Measurements from ENCODE around the gene MAEA. TPM values are rescaled to one million over a fixed set of nuclear protein-coding genes. Genes with fewer than 3 reads are reported as not detected.
"Not testable (repeated sequence)": the region's sequence is repeated elsewhere in the genome, so short reads cannot be mapped to it uniquely, and the experiment has no call there.

Gene MAEA
- total RNA-seq, 2 donors from 2014 or later, result 61.4 to 62.8 TPM

DNA sequence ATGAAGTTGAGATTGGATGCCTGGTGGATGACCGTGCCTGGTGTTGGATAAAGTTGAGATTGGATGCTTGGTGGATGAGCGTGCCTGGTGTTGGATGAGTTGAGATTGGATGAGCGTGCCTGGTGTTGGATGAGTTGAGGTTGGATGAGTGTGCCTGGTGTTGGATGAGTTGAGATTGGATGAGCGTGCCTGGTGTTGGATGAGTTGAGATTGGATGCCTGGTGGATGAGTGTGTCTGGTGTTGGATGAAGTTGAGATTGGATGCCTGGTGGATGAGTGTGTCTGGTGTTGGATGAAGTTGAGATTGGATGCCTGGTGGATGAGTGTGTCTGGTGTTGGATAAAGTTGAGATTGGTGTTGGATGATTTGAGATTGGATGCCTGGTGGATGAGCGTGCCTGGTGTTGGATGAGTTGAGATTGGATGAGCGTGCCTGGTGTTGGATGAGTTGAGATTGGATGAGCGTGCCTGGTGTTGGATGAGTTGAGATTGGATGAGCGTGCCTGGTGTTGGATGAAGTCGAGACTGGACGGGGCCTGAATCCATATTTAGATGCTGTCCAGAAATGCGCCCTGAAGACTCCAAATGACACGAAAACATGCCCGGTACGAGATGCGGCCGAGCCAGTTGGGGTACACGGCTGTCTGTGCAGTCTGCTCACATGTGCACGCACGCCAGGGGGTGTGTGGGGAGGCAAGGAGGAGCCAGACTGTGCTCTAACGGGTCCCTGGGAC lies 34.9 kb downstream of the MAEA start:
- not testable (repeated sequence) for H3K27ac Mint-ChIP-seq; H3K9me3 Mint-ChIP-seq; ATAC-seq (replicated peaks); H3K4me1 Mint-ChIP-seq; H3K27me3 Mint-ChIP-seq; H3K4me3 Mint-ChIP-seq
- peaks cover 45% of the 10 kb centered on the region for H3K36me3 Mint-ChIP-seq (ENCODE audit: low read depth)

DNA sequence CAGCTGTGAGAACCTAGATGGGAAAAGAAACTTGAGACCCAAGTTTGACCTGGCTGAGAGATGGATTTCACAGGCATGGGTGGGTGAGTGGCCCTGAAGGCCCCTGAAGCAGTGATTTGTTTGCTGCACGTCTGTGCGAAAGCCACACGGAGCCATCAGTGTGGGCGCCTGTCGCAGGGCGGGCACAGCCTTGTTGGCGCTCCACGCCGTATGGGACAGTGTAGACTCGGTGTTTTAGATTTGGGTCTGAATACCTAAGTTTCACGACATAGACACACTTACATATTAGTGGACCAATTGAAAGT lies 35.4 kb downstream of the MAEA start:
- H3K4me1 Mint-ChIP-seq, result peaks cover 8% of the 10 kb centered on the region
- H3K27me3 Mint-ChIP-seq, result no peaks in the 10 kb centered on the region
- H3K27ac Mint-ChIP-seq, result no peak overlapping the region
- H3K36me3 Mint-ChIP-seq (ENCODE audit: low read depth), result peaks cover 42% of the 10 kb centered on the region
- no peak overlapping the region for H3K4me3 Mint-ChIP-seq
- ATAC-seq (replicated peaks), result no peak
- no peaks in the 10 kb centered on the region for H3K9me3 Mint-ChIP-seq

DNA sequence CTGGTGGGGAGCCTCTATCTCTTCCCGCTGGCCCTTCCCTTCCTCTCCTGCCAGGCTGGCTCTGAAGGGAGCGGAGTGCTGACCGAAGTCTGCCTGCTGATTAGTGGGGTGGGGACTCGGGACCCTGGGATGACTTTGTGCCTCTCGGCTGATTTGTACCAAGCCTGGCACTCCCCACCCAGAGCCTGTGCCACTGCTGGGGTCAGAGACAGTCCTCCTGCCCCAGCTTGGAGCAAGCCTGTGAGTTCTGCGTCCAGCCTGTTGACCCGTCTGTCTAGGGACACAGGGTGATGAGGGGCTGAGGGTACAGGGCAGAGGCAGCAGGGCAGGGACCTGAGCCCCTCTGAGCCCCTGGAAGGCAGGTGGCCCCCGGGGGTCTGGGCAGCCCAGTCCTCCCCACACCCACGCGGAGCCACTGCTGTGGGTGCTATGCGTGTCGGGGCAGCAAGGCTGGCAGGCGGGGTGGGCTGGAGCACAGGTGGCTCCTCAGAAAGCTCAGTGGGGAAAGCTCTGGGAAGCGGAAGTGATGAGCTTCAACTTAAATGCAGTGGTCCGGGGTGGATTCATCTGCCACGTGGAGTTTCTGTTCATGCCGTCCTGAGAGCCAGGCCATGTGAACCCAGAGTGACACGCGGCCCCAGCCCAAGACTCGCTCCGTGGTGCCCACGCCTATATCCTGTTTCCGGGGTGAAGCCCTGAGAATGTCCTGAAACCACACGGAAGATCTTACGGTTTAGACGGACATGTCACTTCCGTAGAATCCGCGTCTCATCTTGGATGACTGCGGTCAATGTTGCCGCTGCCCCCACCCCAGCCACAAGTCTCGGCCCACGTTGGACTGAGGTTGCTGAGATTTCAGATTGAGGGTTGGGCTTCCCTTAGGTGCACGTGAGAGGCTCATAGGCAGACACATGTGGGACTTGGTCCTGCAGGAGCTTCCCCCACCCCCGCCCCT lies 36.3 kb downstream of the MAEA start:
- Mint-ChIP-seq H3K27ac (no peak overlapping the region), H3K9me3 (no peaks in the 10 kb centered on the region), H3K27me3 (no peaks in the 10 kb centered on the region), H3K4me1 (peaks cover 15% of the 10 kb centered on the region), H3K36me3 (ENCODE audit: low read depth) (peaks cover 42% of the 10 kb centered on the region), H3K4me3 (no peak overlapping the region)
- ATAC-seq (replicated peaks), result no peak

DNA sequence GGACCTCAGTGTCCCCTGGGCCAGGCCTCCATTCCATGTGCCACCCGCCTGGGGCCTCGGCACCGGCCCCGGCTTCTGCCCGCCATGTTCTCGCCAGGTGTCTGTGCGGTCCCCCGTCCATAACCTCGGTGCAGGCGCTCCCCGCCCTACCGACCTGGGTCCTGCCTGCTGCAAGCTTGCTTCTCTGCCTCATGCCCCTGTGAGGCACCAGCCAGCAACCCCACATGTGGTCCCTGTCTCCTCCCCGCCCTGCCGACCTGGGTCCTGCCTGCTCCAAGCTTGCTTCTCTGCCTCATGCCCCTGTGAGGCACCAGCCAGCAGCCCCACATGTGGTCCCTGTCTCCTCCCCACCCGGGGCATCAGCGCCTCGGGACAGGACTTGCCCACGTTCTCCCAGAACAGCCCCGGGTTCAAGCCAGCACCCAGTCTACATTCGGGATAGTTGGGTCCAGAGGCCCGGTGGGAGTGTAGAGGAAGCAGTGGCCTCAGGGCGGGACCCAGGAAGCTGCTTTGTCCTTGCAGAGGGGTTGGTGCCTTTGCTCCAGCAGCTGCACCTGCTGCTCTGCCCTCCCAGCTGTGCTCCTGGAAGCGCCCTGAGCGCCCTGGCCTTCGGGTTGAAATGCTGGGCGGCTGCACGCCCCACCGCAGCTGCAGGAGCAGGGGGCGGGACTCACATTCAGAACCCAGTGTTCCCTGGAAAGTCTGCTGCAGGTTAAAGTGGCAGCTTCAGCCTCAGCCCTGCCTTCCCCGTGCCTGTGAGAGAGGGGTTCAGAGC lies 37.2 kb downstream of the MAEA start:
- Mint-ChIP-seq H3K4me3 (no peak overlapping the region), H3K27me3 (no peaks in the 10 kb centered on the region), H3K9me3 (no peaks in the 10 kb centered on the region), H3K4me1 (peaks cover 19% of the 10 kb centered on the region), H3K36me3 (ENCODE audit: low read depth) (peaks cover 38% of the 10 kb centered on the region), H3K27ac (no peak overlapping the region)
- no peak for ATAC-seq (replicated peaks)

DNA sequence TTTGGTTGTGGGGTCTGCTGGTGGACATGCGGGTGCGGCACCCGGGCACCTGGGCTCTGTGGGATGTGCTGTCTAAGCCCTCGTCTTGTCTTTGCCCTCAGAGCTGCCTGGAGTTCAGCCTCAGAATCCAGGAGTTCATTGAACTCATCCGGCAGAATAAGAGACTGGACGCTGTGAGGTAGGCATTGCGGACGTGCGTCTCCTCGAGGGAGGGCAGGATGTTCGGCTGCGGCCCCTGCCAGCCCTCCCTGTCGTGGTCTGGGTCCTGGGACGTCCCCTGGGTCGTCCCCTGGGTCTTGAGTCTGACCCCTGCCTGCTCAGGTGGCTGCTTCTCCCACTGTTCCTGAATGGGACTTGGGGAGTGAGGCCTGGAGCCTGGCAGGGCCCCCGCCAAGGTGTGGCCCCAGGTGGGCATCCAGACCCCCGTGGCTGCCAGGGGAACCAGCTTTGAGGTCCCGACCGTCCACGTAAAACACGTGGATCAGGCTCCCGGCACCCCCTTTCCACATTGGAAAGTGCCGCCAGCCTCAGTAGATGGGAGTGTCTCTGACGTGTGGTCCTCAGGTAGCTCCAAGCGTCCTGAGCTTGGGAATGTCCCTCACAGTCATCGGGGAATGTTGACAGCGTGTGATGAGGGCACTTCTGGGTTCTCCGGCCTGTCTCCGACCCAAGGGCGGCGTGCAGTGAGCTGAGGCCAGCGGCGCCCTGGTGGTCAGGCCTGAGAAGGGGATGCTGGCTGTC lies 38.0 kb downstream of the MAEA start:
- no peak overlapping the region for H3K27ac Mint-ChIP-seq
- no peak overlapping the region for H3K4me3 Mint-ChIP-seq
- peaks cover 19% of the 10 kb centered on the region for H3K4me1 Mint-ChIP-seq
- ATAC-seq (replicated peaks), result no peak
- H3K27me3 Mint-ChIP-seq, result no peaks in the 10 kb centered on the region
- H3K9me3 Mint-ChIP-seq, result no peaks in the 10 kb centered on the region
- H3K36me3 Mint-ChIP-seq (ENCODE audit: low read depth), result peaks cover 39% of the 10 kb centered on the region

DNA sequence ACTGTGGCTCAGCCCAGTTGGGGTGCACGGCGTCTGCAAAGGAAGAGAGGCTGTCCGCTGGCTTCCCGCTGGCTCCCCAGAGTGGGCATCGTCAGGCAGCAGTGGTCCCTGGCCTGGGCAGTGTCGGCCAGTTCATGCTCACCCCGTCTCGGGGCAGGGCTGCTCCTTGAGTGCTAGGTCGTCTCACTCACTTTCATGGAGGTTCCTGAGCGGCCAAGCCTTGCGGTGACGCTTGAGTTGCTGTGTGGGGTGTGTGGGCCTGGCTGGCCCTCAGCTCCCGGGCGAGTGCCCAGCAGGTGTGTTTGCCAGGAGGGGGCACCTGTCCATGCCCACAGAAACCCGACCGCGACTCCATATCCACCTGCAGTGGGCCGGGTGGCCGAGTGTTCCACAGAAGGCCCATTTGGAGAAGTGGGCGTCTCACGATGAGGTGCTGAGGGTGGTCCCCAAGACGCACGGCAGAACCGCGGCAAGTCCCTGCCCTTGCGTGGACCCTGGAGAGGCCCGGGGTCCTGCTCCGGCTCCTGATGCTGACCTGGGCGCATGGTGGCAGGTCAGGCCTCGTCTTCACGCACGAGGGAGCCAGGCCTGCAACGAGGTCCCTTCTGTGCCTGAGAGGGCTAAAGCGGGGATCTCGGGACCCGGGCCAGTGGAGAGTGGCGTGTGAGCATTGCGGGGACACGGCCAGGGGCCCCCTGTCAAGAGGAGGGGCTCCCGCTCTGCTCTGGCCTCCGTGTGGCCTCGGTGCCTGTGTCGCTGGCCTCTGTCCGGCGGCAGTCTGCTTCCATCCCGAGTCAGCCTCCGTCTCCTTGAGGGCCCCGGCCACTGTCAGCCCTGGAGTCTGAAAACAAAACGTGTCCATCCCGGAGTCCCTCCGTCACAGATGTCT lies 38.8 kb downstream of the MAEA start:
- H3K36me3 Mint-ChIP-seq (ENCODE audit: low read depth), result peaks cover 47% of the 10 kb centered on the region
- no peak overlapping the region for H3K4me3 Mint-ChIP-seq
- H3K27ac Mint-ChIP-seq, result no peak overlapping the region
- no peaks in the 10 kb centered on the region for H3K9me3 Mint-ChIP-seq
- ATAC-seq (replicated peaks), result no peak
- H3K4me1 Mint-ChIP-seq, result peaks cover 19% of the 10 kb centered on the region
- no peaks in the 10 kb centered on the region for H3K27me3 Mint-ChIP-seq

DNA sequence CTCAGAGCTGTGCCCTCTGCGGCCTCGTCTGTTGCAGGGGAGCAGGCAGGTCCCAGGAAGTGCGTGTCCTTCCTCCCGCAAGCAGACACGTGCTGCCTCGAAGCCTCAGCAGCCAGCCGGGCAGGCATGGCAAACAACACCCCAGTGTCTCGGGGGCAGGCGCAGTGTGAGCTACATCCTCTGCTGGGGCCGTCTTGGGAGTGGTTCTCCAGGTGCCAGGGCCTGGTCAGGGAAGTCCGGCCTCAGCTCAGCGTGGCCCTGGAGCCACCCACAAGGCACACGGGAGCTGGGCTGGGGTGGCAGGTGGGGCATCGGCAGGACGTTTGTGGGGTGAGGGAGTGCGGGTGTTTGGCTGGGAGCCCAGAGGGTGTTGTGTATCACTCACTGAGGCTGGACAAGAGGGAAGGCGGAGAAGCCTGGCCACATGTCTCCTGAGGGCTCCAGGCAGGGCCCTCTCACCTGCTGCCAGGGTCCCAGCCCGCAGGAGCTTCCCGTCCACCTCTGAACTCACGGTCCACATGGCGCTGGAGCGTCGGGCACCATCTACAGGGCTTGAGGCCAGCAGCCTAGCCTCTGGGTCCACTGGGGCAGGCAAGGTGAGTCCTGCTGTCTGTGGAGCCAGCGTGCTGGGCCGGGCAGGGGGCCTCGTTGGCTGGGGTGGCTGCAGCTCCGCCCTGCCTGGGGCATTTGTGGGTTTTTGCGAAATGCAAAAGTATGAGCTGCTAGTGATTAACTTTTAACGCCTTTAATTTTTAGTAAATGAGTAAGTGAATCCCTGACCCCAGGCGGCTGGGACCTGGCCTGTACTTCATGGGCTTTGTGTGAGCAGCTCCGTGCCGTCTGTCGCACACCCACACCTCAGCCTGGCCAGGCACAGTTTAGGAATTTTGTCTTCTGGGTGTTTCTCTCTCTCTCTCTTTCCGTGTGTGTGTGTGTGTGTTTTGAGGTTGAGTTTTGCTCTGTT lies 40.0 kb downstream of the MAEA start:
- Mint-ChIP-seq H3K36me3 (ENCODE audit: low read depth) (peaks cover 53% of the 10 kb centered on the region), H3K4me1 (peaks cover 22% of the 10 kb centered on the region), H3K9me3 (no peaks in the 10 kb centered on the region), H3K27ac (peak overlapping the region; percentile 84), H3K27me3 (no peaks in the 10 kb centered on the region), H3K4me3 (peak overlapping the region; percentile 63)
- ATAC-seq (replicated peaks), result no peak

DNA sequence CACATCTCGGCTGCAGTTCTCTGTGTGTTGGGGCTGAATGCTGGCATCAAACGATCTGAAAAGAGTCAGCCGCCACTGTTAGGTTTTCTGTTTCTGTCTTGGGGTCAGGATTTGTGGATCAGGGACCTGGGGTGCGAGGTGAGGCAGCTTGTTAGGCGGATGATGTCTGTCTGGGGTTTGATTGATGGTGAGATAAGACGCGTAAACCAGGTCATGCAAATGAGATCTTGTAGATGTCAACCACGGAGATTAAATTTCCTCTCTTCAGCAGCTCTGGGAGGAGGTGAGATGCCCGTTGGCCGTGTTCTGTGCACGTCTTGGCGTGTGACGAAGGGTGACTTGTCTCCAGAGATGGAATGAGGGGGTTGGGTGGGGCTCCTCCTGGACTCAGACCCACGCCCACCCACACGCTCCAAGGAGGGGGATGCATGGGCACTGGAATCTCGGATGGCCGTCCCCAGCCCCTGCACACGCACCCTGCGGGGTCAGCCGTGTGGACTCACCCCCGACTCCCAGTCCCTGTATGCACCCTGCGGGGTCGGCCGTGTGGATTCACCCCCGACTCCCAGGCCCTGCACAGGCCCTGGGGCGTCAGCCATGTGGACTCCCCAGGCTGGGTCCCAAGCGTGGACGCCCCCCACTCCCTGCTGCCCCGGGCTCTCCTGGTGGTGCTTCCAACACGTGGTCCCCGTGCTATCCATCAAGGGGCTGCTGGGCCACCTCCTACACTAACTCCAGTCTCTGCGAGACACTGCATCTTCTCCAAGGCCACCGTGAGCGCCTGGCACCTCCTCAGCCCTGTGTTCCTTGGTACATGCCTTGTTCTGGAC lies 41.3 kb downstream of the MAEA start:
- Mint-ChIP-seq H3K4me1 (peaks cover 28% of the 10 kb centered on the region), H3K36me3 (ENCODE audit: low read depth) (peaks cover 61% of the 10 kb centered on the region)

DNA sequence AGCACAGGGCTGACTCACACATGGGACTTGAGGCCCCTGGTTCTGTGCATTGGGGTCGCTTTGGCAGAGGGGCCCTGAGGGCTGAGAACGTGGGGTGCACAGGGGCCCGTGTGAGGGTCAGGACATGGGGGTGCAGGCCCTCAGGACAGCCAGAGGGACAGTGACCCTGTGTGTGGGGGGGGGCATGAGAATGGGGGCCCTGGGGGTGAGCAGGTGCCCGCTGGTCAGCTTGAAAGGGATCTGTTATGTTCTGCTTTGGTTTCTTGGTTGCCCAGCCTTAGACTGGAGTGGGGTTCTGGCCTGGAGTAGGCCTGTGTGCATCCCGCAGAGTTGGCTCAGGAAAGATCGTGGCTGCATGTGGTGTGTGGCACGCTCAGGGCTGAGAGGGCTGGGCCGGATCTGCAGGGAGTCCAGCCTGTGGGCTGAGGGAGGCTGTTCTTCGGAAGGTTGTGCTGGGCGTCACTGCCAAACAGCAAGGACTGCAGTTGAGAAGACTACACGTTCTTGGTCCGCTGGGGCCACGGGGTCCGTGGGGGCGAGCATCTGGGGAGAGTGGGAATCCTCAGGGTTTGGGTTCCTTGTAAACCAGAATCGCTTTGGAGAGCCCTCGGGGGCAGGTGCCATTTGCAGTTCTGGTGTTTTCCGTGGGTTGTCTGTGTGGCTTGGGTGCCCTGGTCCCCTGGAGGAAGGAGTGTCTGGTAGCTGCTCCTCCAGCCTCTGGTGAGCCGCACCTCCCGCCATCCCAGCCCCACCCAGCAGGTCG lies 42.1 kb downstream of the MAEA start:
- no peak for ATAC-seq (replicated peaks)
- no peaks in the 10 kb centered on the region for H3K27me3 Mint-ChIP-seq
- H3K9me3 Mint-ChIP-seq, result no peaks in the 10 kb centered on the region
- H3K36me3 Mint-ChIP-seq (ENCODE audit: low read depth), result peaks cover 69% of the 10 kb centered on the region
- H3K4me1 Mint-ChIP-seq, result peaks cover 34% of the 10 kb centered on the region
- peak overlapping the region; percentile 48 for H3K27ac Mint-ChIP-seq
- peak overlapping the region; percentile 63 for H3K4me3 Mint-ChIP-seq

More for the DNA sequence above, 41.3 kb downstream of the MAEA start:
- no peaks in the 10 kb centered on the region for H3K27me3 Mint-ChIP-seq
- ATAC-seq (replicated peaks), result peak; percentile 80
- H3K4me3 Mint-ChIP-seq, result peak overlapping the region; percentile 63
- peak overlapping the region; percentile 84 for H3K27ac Mint-ChIP-seq
- no peaks in the 10 kb centered on the region for H3K9me3 Mint-ChIP-seq

DNA sequence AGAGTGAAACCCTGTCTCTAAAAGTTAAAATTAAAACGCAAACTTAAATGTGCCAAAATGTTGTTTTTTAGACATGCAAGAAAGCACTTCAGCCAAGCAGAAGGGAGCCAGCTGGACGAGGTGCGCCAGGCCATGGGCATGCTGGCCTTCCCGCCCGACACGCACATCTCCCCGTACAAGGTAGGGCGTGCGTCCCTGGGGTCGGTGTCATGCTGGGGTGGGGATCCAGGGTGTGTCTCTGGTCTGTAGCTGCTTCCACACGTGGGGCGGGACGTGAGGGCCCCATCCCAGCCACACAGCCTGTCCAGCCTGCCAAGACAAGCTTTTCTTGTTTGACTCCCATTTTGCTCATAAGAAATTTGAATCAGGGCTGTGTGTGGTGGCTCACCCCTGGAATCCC lies 43.0 kb downstream of the MAEA start:
- H3K4me3 Mint-ChIP-seq, result no peak overlapping the region
- H3K9me3 Mint-ChIP-seq, result no peaks in the 10 kb centered on the region
- H3K4me1 Mint-ChIP-seq, result peaks cover 42% of the 10 kb centered on the region
- H3K27me3 Mint-ChIP-seq, result no peaks in the 10 kb centered on the region
- H3K27ac Mint-ChIP-seq, result no peak overlapping the region
- no peak for ATAC-seq (replicated peaks)
- H3K36me3 Mint-ChIP-seq (ENCODE audit: low read depth), result peaks cover 78% of the 10 kb centered on the region

DNA sequence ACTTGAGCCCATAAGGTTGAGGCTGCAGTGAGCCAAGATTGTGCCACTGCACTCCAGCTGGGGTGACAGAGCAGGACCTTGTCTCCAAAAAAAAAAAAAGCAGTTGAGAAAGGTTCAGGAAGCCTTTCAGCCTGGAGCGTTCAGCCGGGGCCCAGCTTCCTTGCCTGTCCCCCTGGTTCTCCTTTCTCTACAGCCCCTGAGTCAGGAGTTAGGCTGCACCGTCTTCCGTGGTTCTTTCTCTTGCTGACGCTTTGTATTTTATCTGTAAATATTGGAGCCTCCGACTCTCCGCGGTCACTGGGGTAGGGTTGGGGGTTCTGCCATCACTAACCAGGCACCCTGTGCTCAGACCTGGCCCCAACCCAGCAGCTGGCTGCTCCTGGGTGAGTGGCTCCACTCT lies 43.6 kb downstream of the MAEA start:
- H3K4me1 Mint-ChIP-seq, result peaks cover 45% of the 10 kb centered on the region
- ATAC-seq (replicated peaks), result no peak

More for the DNA sequence above, 43.6 kb downstream of the MAEA start:
- H3K9me3 Mint-ChIP-seq, result no peaks in the 10 kb centered on the region
- H3K27ac Mint-ChIP-seq, result no peak overlapping the region
- H3K27me3 Mint-ChIP-seq, result no peaks in the 10 kb centered on the region
- H3K36me3 Mint-ChIP-seq (ENCODE audit: low read depth), result peaks cover 81% of the 10 kb centered on the region
- no peak overlapping the region for H3K4me3 Mint-ChIP-seq
